WI38 (cell line): ENCODE results near the gene TNFAIP2.

Experiments used
- H3K4me3 ChIP-seq: 2 replicates; pipeline ENCODE4 v1.5.1; 2011; ENCODE audit warnings: low read depth, mild to moderate bottlenecking, control low read depth, low read length
- TF ChIP-seq, protein P1 (sequence below): IDR thresholded peaks from 2 replicates; pipeline ENCODE4 v1.5.1; 2012; ENCODE audit warnings: low read depth, mild to moderate bottlenecking, control low read depth, low read length

Gene TNFAIP2

GRCh38 chr14:103122947-103123633 is at the start of gene TNFAIP2:
TNFAIP2 (plus strand) TSS chr14:103123461; CDS start chr14:103126458, 2,997 bp downstream.
- TF ChIP-seq, protein P1, sequence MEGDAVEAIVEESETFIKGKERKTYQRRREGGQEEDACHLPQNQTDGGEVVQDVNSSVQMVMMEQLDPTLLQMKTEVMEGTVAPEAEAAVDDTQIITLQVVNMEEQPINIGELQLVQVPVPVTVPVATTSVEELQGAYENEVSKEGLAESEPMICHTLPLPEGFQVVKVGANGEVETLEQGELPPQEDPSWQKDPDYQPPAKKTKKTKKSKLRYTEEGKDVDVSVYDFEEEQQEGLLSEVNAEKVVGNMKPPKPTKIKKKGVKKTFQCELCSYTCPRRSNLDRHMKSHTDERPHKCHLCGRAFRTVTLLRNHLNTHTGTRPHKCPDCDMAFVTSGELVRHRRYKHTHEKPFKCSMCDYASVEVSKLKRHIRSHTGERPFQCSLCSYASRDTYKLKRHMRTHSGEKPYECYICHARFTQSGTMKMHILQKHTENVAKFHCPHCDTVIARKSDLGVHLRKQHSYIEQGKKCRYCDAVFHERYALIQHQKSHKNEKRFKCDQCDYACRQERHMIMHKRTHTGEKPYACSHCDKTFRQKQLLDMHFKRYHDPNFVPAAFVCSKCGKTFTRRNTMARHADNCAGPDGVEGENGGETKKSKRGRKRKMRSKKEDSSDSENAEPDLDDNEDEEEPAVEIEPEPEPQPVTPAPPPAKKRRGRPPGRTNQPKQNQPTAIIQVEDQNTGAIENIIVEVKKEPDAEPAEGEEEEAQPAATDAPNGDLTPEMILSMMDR, result no peak
- H3K4me3 ChIP-seq, result peak within 1 kb of the TSS; percentile 61

DNA sequence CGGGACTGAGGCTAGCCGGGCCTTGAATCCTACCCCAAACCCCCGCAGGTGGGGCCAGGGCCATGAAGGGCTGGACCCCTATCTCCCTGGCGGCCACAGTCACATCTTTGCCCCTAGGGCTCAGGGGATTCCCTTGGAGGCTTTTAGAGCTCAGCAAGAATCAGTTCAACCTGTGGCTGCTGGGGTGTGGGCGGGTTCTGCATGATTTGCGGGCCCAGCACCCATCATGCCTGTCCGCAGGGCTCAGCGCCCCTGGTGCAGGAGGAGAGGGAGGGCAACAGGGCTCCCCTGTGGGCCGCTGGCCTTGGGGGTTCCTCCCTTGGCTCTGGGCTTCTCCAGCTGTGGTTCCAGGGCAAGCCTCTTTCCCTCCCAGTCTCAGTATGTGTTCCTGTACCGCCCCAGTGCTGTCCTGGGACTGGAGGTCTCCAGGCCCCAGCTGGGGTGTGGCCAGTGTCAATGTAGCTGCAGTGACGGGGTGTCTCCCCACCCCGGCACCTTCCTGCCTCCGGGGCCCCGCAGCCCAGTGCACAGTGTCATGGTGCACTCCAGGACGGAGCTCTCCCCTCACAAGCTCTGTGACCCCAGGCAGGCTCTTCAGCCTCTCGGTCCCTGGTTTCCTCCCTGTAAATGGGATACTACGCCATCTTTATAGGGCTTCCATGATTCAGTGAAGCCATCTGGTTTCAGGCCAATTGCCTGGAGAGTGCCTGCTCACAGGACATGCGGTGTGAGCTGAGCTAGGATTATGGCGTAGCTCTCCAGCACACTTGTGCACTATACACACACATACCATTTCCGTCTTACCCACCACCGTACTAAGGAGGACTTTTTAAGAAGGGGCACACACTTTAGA is 49.2 kb upstream of the TNFAIP2 start:
- no peak overlapping the region for H3K4me3 ChIP-seq
- TF ChIP-seq, protein P1, result no peak

DNA sequence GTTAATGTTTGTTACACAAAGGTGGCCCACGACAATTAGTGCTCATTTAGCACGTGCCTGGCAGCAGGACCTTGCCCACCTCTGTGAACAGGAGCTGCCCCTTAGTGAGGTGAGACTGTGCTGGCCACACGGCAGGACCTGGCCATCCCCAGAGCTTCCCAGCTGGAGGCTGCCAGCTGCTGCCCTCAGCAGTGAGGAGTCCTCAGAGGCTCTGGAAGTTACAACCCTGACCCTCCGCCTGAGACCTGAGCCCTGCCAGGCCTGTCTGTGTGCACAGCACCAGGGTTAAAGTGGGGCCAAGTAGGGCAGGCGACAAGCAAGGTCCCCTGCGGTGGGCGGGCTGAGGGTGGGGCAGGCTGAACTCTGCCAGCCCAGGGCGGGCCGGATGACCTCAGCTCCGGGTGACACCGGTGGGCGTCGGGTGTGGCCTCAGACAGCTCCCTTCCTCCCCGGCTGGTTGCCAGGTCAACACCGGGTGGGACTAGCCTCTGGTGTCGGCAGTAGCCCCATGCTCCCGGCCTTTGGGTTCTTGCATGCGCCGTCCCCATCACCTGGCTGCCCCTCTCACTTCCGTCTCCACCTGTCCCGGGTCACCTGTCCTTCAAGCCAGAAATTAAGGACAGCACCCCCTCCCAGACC is 48.4 kb upstream of the TNFAIP2 start:
- TF ChIP-seq, protein P1, result no peak
- H3K4me3 ChIP-seq, result peak overlapping the region; percentile 56

- no peak overlapping the region for H3K4me3 ChIP-seq
- TF ChIP-seq, protein P1, result peak; percentile 91
Measured at GRCh38 chr14:103078420-103078749, 44.9 kb upstream of the TNFAIP2 start.

DNA sequence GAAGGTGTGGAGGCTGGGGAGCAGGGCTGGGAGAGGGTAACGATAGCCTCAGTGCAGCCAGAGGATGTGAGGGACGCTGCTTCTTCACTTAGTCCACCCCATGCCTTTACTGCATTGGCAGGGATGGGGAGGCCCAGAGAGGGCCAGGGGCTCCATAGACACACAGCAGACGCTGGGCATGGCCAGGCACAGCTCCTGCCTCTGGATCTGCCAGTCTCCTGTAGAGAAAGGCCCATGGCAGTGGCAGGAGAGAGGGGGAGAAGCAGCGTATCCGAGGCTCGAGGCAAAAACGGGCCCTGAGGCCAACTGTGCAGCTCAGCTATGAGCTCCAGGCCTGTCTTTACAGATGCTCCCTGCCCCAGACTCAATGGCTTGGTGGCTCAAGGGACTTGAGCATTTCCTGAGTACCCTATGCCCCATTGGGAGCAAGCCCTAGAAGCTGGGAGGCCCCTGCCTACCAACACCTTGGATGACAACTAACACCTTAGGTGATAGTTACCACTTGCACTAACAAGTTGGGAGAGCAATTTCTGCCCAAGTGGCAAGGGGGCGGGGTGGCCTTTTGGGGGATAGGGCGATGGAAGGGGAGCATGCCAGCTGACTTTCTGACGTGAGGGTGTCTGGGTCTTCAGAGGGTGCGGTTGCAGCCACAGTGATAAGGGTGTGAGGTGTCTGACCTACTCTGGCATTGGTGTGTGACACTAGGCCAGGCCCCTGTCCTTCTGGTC is 44.2 kb upstream of the TNFAIP2 start:
- no peak overlapping the region for H3K4me3 ChIP-seq
- TF ChIP-seq, protein P1, result no peak

DNA sequence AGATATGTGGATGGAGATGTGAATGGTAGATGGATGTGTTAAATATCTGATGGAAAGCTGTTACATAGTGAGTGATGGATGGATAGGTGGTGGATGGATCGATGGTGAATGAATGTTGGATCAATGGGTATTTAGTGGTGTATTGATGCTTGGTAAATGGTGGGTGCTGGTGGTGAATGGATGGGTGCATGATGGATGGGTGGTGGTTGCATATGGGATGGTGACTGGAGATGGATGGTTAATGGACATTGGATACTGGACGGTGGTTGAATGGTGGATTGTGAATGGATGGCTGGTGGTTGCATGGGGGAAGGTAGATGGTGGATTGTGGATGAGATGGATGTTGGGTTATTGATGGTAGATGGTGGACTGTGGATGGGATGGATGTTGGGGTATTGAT is 41.3 kb upstream of the TNFAIP2 start:
- no peak overlapping the region for H3K4me3 ChIP-seq
- TF ChIP-seq, protein P1, result no peak
